Common myeloid progenitor, CD34-positive (primary cell): ENCODE data around the gene HMGCS2.

ENCODE experiments used
- CTCF ChIA-PET: fragments of 350-600 bp; sonication (Branson Sonifier 250); formaldehyde crosslinking; loops from one replicate; lab custom pipeline; 2021; ENCODE audit warnings: antibody characterized with exemption; lab: Charles Lee
- POLR2A ChIA-PET: fragments of 350-600 bp; sonication (Branson Sonifier 250); formaldehyde crosslinking; loops from one replicate; lab custom pipeline; 2021; ENCODE audit warnings: antibody characterized with exemption; lab: Charles Lee
- DNase-seq, 3 donors: peaks; one replicate each; pipeline versions ENCODE4 v3.0.0 to v3.0.0-alpha.2; 2013
- H3K27ac ChIP-seq, 2 experiments: 1 replicate in 1 of 2; 2 replicates in 1 of 2; pipeline ENCODE4 v1.7.0; 2013; ENCODE audit warnings: inconsistent platforms in 2 of 2, low read length in 2 of 2, mild to moderate bottlenecking in 2 of 2, low read depth in 1 of 2, moderate library complexity in 1 of 2; ENCODE audit not compliant: severe bottlenecking in 2 of 2, insufficient read depth in 1 of 2, poor library complexity in 1 of 2
- H3K27me3 ChIP-seq, 5 experiments: replicated peaks in 2 of 5; 1 replicate in 3 of 5; 2 replicates in 2 of 5; pipeline versions ENCODE4 v1.6.1 to v1.7.0; 2013; ENCODE audit warnings: low read length in 4 of 5, mild to moderate bottlenecking in 2 of 5, moderate library complexity in 2 of 5, inconsistent platforms in 1 of 5; ENCODE audit not compliant: insufficient read depth in 5 of 5, control insufficient read depth in 4 of 5
- H3K36me3 ChIP-seq, 4 experiments: 1 replicate in 2 of 4; 2 replicates in 2 of 4; pipeline versions ENCODE4 v1.6.1 to v1.7.0; 2013; ENCODE audit warnings: low read length in 3 of 4, control low read depth in 1 of 4, mild to moderate bottlenecking in 1 of 4; ENCODE audit not compliant: control insufficient read depth in 4 of 4, insufficient read depth in 4 of 4
- H3K4me1 ChIP-seq, 4 experiments: 1 replicate in 3 of 4; 2 replicates in 1 of 4; pipeline versions ENCODE4 v1.6.1 to v1.7.1; 2013; ENCODE audit warnings: low read length in 3 of 4, mild to moderate bottlenecking in 3 of 4, control low read depth in 1 of 4, inconsistent platforms in 1 of 4, moderate library complexity in 1 of 4; ENCODE audit not compliant: control insufficient read depth in 4 of 4, insufficient read depth in 4 of 4; ENCODE audit errors: control extremely low read depth in 1 of 4
- H3K4me3 ChIP-seq, 7 experiments: 1 replicate in 4 of 7; 2 replicates in 3 of 7; pipeline versions ENCODE4 v1.5.1 to v1.7.0; 2013; ENCODE audit warnings: mild to moderate bottlenecking in 7 of 7, low read length in 6 of 7, moderate library complexity in 6 of 7, inconsistent platforms in 2 of 7, low read depth in 2 of 7, control low read depth in 1 of 7; ENCODE audit not compliant: insufficient read depth in 4 of 7, control insufficient read depth in 1 of 7; ENCODE audit errors: extremely low read depth in 1 of 7
- H3K9me3 ChIP-seq, 5 experiments: 1 replicate in 4 of 5; 2 replicates in 1 of 5; pipeline versions ENCODE4 v1.6.1 to v1.7.1; 2013; ENCODE audit warnings: low read length in 4 of 5, mild to moderate bottlenecking in 2 of 5, inconsistent platforms in 1 of 5, low read depth in 1 of 5, moderate library complexity in 1 of 5; ENCODE audit not compliant: control insufficient read depth in 4 of 5, insufficient read depth in 2 of 5; ENCODE audit errors: control extremely low read depth in 1 of 5
- WGBS: methylation state at CpG from one replicate; pipeline ENCODE4 v1.1.5; 2013; ENCODE audit not compliant: insufficient coverage; 5-methylcytosine and 5-hydroxymethylcytosine counted together

HMGCS2 gene

DNA sequence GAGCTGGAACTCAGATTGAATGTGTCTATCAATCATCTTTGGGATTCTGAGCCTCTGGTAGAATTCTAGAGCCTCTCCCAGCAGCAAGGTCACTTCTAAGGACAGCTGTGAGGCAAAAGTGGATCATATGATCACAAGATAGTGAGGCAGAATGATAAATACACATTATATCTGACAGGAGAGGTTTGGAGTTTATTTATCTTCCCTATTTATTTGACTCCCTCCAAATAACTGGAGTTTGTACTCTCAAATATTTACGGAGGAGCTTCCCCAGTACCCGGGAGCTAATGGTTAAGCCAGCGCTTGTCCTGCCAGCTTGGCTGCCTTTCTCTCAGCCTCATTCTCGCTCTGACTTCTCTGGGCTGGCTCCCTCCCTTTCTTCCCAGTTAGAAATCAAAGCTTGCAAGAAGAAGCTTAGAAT, 2.3 kb downstream of the HMGCS2 start:
- ChIA-PET POLR2A (no interaction called here), CTCF (interaction anchor here (1.6 to 1.8 kb wide), 2 partner anchors 22 to 43 kb away, joined by 4 to 10 read pairs; no protein-coding TSS in a partner anchor)
- H3K4me1 ChIP-seq = no peaks in the 10 kb centered on the region

DNA sequence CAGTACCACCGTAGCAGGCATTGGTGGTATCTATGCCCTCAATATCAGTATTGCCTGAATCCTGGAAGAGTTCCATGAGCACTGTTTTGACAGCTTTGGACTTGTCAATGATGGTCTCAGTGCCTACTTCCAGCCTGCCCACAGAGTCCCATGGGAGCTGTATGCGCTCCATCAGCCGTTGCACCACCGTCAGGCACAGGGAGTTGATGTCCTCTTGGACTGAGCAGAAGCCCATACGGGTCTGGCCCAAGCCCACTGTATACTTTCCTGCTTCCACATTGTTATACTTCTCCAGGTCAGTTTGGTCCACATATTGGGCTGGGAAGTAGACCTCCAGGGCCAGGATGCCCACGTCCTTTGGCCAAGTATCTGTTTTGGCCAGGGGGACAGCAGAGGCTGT, 4.5 kb downstream of the HMGCS2 start:
- Histone ChIP-seq H3K4me3 (no peak overlapping the region), H3K9me3 (peaks cover 0 to 7% (median 0%) of the 10 kb centered on the region in 5 experiments), H3K4me1 (no peaks in the 10 kb centered on the region), H3K27ac (no peak overlapping the region), H3K27me3 (peaks cover 0 to 1% (median 0%) of the 10 kb centered on the region in 5 experiments), H3K36me3 (no peaks in the 10 kb centered on the region)
- WGBS = 93% methylated on average over 6 of the region's 6 CpGs
- ChIA-PET CTCF (interaction anchor here (1.6 kb wide), 1 partner anchor 20 kb away, joined by 4 read pairs; no protein-coding TSS in a partner anchor), POLR2A (no interaction called here)
- no peak for DNase-seq

More for the DNA sequence above, 2.3 kb downstream of the HMGCS2 start:
- H3K36me3 ChIP-seq = no peaks in the 10 kb centered on the region
- H3K9me3 ChIP-seq = peaks cover 0 to 7% (median 0%) of the 10 kb centered on the region in 5 experiments
- no peak for DNase-seq
- no peak overlapping the region for H3K27ac ChIP-seq
- H3K27me3 ChIP-seq = peaks cover 0 to 4% (median 0%) of the 10 kb centered on the region in 5 experiments
- H3K4me3 ChIP-seq = no peak overlapping the region
- WGBS = 100% methylated on average over 3 of the region's 4 CpGs

DNA sequence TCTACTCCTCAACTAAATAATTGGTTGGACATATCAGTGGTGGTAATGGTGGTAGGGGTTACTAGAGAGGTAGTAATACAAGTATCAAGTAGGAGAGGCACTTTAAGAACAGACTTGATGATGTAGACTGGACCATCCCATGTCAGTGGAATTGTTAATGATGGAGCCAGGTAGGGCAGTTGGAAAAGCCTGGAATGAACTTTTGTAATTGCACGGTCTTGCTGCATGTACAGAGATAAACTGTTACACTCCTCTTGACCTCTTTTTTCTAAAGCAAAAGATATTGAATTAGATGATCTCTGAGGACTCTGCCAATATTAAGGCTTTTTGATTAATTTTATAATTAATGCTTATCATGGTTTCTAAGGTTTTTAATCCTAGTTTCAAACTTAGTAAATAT, 5.8 kb downstream of the HMGCS2 start:
- Histone ChIP-seq H3K27me3 (no peaks in the 10 kb centered on the region), H3K9me3 (peaks cover 0 to 7% (median 0%) of the 10 kb centered on the region in 5 experiments), H3K4me1 (no peaks in the 10 kb centered on the region), H3K4me3 (no peak overlapping the region), H3K27ac (no peak overlapping the region), H3K36me3 (no peaks in the 10 kb centered on the region)
- CTCF ChIA-PET = no interaction called here
- DNase-seq = no peak
- WGBS = 100% methylated on average over 1 of the region's 1 CpG
- POLR2A ChIA-PET = no interaction called here

DNA sequence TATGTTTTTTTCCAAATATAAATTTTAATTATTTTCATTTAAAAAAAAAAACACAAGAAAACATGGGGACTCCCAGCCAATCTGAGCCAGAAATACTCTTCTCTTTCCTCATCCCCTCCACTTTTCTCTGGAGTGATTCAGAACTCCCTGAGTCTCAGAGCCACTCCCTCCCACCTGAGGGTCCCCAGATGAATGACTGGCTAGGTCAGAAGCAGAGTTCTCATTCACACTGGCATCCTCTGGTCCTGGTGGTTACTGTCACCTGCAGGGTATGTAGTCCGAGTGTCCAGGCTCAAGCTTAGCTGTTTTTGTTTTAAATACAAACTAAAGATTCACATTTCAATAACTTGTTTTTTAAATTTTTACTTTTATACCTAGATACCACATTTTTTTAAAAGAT, 6.3 kb downstream of the HMGCS2 start:
- ChIA-PET POLR2A (no interaction called here), CTCF (no interaction called here)
- Histone ChIP-seq H3K4me3 (no peak overlapping the region), H3K36me3 (no peaks in the 10 kb centered on the region), H3K4me1 (no peaks in the 10 kb centered on the region), H3K27me3 (no peaks in the 10 kb centered on the region), H3K9me3 (peaks cover 0 to 7% (median 0%) of the 10 kb centered on the region in 5 experiments), H3K27ac (no peak overlapping the region)
- no CpG with 5 or more reads among the region's 1 CpG for WGBS
- DNase-seq = no peak

DNA sequence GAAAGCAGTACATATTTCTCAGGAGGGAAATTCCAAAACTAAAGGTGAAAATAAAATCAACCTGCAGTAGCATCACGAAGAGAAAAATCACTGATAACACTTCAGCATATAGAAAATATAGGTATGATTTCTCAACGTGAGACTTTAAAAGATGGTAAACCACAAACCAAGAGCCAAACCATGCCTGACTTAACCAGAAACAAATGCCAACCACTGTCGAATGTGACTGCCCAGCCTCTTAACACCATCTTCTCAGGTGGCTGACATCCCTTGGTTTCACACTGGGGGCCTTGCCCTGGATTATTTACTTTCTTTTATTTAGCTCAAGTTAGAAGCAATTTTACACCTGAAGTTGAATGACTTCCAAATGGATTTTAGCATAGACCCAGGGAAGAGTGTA, 10.1 kb downstream of the HMGCS2 start:
- no peaks in the 10 kb centered on the region for H3K4me1 ChIP-seq
- no peaks in the 10 kb centered on the region for H3K36me3 ChIP-seq
- ChIA-PET POLR2A (no interaction called here), CTCF (no interaction called here)
- H3K27ac ChIP-seq = no peak overlapping the region
- 83% methylated on average over 1 of the region's 3 CpGs for WGBS
- H3K4me3 ChIP-seq = no peak overlapping the region
- H3K27me3 ChIP-seq = no peaks in the 10 kb centered on the region
- no peak for DNase-seq
- no peaks in the 10 kb centered on the region for H3K9me3 ChIP-seq

DNA sequence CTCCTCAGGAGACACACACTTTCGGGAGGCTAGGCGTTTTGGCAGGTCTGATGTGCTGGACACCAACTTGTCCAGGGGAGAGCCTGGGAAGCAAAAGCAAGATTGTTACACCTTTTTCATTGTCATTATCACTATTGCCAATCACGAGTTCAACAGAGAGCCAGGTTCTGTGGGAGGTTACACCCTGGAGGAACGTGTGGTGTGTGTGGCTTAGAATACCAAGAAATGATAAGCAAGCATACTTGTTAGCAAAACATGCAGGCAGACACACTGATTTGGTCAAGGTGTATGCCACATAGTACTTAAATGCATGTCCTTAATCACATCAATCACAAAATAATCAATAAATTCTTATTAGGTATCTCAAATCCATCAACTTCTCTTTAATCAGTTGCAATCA, 16.1 kb downstream of the HMGCS2 start:
- H3K27me3 ChIP-seq = peaks cover 0 to 1% (median 0%) of the 10 kb centered on the region in 5 experiments
- H3K36me3 ChIP-seq = no peaks in the 10 kb centered on the region
- no peaks in the 10 kb centered on the region for H3K4me1 ChIP-seq
- ChIA-PET CTCF (interaction anchor here (4.0 kb wide), 1 partner anchor 9 kb away, joined by 21 read pairs; no protein-coding TSS in a partner anchor), POLR2A (interaction anchor here (0.5 kb wide), 1 partner anchor 1152 kb away, joined by 3 read pairs; no protein-coding TSS in a partner anchor)
- no peak overlapping the region for H3K4me3 ChIP-seq
- WGBS = 95% methylated on average over 4 of the region's 4 CpGs
- no peak overlapping the region for H3K27ac ChIP-seq
- no peaks in the 10 kb centered on the region for H3K9me3 ChIP-seq
- no peak for DNase-seq

DNA sequence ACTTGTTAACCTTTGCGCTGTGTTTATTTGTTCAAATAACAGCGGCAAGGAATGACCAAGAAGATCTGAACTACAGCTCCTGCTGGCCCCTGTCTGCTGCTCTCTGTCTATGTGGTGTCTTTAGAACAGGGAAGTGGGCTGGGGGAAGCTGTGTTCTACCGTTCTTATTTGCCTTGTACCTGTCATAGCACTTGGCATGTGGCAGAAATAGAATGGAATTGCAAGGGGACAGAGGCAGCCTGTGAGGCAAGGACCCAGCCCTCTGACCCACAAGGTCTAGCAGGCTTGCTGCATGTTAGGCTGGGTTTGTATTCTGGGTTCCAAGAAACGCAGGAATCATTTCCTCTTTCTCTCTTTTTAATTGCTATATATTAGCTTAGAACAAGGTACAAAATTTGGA, 20.7 kb downstream of the HMGCS2 start:
- Histone ChIP-seq H3K4me3 (no peak overlapping the region), H3K27me3 (peaks cover 0 to 1% (median 0%) of the 10 kb centered on the region in 5 experiments), H3K27ac (no peak overlapping the region), H3K36me3 (peaks cover 0 to 18% (median 3%) of the 10 kb centered on the region in 4 experiments), H3K4me1 (no peaks in the 10 kb centered on the region), H3K9me3 (no peaks in the 10 kb centered on the region)
- 72% methylated on average over 3 of the region's 4 CpGs for WGBS
- ChIA-PET POLR2A (no interaction called here), CTCF (interaction anchor here (0.6 to 1.5 kb wide), 2 partner anchors 24 to 1820 kb away, joined by 3 read pairs; no protein-coding TSS in a partner anchor)
- DNase-seq = peak in 1 of 3 donors; percentile 7
